GM12872 (cell line): ENCODE results near the gene B4GALT6.

ENCODE experiments used
- TF ChIP-seq, protein P1 (sequence below): IDR thresholded peaks from 3 replicates; pipeline ENCODE4 v1.5.1; 2011; ENCODE audit warnings: low read depth, mild to moderate bottlenecking, low read length, moderate library complexity; ENCODE audit not compliant: insufficient read depth

The B4GALT6 gene, protein sequence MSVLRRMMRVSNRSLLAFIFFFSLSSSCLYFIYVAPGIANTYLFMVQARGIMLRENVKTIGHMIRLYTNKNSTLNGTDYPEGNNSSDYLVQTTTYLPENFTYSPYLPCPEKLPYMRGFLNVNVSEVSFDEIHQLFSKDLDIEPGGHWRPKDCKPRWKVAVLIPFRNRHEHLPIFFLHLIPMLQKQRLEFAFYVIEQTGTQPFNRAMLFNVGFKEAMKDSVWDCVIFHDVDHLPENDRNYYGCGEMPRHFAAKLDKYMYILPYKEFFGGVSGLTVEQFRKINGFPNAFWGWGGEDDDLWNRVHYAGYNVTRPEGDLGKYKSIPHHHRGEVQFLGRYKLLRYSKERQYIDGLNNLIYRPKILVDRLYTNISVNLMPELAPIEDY

GRCh38 chr18:31684279-31685096, at the start of gene B4GALT6:
TSS of gene B4GALT6 (minus strand) at chr18:31684581. CDS start at chr18:31684426, 155 bp downstream.
- TF ChIP-seq, protein P1, sequence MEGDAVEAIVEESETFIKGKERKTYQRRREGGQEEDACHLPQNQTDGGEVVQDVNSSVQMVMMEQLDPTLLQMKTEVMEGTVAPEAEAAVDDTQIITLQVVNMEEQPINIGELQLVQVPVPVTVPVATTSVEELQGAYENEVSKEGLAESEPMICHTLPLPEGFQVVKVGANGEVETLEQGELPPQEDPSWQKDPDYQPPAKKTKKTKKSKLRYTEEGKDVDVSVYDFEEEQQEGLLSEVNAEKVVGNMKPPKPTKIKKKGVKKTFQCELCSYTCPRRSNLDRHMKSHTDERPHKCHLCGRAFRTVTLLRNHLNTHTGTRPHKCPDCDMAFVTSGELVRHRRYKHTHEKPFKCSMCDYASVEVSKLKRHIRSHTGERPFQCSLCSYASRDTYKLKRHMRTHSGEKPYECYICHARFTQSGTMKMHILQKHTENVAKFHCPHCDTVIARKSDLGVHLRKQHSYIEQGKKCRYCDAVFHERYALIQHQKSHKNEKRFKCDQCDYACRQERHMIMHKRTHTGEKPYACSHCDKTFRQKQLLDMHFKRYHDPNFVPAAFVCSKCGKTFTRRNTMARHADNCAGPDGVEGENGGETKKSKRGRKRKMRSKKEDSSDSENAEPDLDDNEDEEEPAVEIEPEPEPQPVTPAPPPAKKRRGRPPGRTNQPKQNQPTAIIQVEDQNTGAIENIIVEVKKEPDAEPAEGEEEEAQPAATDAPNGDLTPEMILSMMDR = 0 out of 3 replicates have a peak, but pooled peaks have one; percentile 9

DNA sequence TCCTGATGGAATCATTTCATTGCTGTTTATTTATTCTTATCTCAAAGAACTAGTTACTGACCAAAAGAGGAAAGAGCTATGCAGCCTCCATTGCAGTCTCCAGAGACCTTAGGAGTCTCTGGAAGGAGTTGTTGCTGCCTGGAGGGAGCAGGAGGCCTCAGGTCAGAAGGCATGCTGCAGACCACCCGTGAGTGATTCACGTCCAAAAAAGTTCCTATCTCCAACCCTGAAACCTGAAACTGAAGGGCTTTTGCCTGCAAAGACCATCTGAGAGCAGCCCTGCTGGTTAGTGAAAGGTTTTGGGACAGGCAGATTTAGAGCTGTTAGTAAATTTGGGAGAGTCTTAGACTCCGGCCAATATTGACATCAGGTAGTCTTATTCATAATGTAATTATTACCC, 47.2 kb upstream of the B4GALT6 start:
- TF ChIP-seq, protein P1 = no peak

DNA sequence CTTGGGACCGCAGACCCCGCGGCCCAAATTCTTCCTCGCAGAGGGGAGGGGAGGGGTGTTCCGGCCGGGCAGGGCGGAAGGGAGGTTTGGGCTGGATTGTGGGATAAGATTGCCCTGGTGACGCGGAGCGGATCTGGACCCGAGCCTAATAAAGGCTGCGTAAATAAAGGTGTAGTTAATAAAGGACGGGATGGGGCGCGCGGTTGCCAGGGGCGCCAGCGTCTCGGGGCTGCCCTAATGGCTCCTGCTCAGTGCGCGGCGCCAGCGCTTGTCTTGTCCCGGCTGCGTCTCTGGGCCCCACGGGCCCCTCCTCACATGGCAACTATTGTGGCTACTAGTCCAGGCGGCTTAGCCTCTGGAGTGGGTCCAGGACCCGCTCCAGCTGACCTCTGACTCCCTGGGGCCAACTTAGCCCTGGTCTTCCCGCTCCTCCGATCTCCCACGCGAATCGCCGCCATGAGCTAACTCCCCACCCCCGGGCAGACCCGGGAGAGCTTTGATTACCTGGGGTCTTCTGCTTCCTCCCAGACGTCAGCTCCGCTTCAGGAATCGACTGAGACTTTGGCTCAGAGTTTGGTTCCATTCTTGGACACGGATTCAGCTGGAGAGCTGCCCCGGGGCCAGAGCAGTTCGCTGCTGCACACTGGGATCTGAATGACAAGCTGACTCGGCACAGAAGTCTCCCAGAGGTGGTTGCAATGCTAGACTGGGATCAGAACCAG, 39.8 kb upstream of the B4GALT6 start:
- TF ChIP-seq, protein P1 = no peak

- TF ChIP-seq, protein P1 = no peak
Observed at GRCh38 chr18:31723639-31723989, 39.2 kb upstream of the B4GALT6 start.

- TF ChIP-seq, protein P1 = peak; percentile 92
Observed at GRCh38 chr18:31722369-31722957, 38.1 kb upstream of the B4GALT6 start.

- TF ChIP-seq, protein P1 = no peak
Observed at GRCh38 chr18:31721601-31722000, 37.2 kb upstream of the B4GALT6 start.
